Adrenal gland (tissue), 5 donors: Measurements from ENCODE around the gene NTF3.

Source experiments
- CTCF ChIP-seq, 6 experiments: fragments of 450-650 bp in 4 of 6; fragments of 200-600 bp in 2 of 6; sonication (generic) in 1 of 6; IDR thresholded peaks; 1 replicate in 5 of 6; 2 replicates in 1 of 6; pipeline versions ENCODE4 v1.5.1 to v1.8.0; 2016 to 2021; ENCODE audit warnings: antibody characterized with exemption in 6 of 6, mild to moderate bottlenecking in 2 of 6, moderate library complexity in 1 of 6
- POLR2A ChIP-seq, 2 donors: fragments of 450-650 bp; IDR thresholded peaks; one replicate each; pipeline ENCODE4 v1.6.1; 2017; ENCODE audit warnings: antibody characterized with exemption in 2 of 2, mild to moderate bottlenecking in 2 of 2, moderate library complexity in 1 of 2
- donor health status: DM: no; HTN: no; CAD: no.

GRCh38 chr12:5487076-5487475 lies 55.2 kb downstream of the NTF3 start:
- TF ChIP-seq POLR2A (IDR thresholded peaks at IDR 0.05) (no peak), CTCF (IDR thresholded peaks at IDR 0.05) (no peak)
